Measurements from ENCODE around the gene SPAM1.
"Not testable (repeated sequence)": the region's sequence is repeated elsewhere in the genome, so short reads cannot be mapped to it uniquely, and the experiment has no call there.

SPAM1 gene

DNA sequence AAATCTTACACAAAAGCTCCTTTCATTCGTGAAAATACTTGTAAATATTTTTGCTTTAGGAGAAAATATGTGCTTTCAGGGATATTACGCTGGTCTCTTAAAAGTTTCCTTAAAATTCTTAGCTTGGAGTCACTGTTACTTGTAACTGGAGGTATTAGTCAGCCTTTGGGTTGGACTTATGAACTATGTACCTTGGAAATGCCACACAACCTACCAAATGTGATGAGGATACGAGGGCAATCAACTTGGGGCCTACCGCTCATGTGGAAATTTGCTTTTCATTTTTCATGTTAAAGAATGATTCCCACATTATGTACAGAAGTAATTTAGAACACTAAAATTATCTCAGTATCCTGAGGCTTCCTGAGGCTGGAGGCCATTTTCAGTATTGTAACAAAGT lies 23.1 kb downstream of the SPAM1 start:
- DNase-seq (ENCODE audit: low read depth in 2 of 3, low spot score in 1 of 3) = no peak

DNA sequence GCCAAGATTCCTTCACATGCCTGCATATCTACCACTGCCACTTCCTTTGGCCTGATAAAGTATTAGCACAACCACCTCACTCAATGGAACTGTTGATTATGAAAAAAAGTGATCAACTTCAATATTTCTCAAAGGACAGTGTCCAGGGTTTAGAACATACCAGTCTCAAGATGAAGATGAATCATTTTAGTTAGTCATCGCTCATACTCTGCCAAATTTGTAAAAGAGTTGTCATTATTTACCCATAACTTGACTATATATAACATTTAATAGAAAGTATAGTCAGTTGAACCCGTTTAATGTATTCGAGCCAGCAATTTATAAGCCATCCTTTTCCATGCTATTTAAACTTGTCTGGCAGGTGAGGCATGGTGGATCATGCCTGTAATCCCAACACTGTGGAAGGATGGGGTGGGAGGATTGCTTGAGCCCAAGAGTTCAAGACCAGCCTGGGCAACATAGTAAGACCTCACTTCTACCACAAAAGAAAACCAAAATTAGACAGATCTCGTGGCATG lies 33.2 kb downstream of the SPAM1 start:
- no peak for DNase-seq (ENCODE audit: low read depth in 2 of 3, low spot score in 1 of 3)

DNA sequence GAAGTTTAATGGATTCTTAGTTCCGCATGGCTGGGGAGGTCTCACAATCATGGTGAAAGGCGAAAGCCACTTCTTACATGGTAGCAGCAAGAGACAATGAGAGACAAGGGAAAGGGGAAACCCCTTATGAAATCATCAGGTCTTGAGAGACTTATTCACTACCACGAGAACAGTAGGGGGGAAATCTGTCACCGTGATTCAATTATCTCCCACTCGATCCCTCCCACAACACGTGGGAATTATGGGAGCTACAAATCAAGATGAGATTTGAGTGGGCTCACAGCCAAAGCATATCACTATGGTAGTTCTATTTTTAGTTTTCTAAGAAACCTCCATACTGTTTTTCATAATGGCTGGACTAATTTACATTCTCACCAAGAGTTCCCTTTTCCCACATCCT lies 36.7 kb downstream of the SPAM1 start:
- peak in 1 of 3 donors; percentile 3 for DNase-seq (ENCODE audit: low read depth in 2 of 3, low spot score in 1 of 3)

DNA sequence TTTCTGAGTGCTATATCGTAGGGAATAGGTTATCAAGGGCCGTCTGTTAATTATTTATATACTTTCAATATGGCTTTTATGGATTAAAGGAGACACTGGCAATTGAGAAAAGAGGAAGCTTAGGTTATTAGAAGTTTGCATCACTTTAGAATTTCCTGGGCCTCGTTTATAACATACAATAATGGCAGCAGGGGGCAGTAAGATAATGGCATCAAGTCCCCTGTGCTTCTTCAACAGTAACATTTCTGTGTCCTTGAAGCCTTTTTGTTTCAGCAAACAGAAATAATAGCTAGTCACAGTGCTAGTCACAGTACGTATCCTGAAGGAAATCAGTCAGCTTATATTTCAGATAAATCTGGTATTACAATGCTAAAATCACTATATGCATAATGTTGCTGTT lies 41.9 kb downstream of the SPAM1 start:
- DNase-seq (ENCODE audit: low read depth in 2 of 3, low spot score in 1 of 3) = no peak

DNA sequence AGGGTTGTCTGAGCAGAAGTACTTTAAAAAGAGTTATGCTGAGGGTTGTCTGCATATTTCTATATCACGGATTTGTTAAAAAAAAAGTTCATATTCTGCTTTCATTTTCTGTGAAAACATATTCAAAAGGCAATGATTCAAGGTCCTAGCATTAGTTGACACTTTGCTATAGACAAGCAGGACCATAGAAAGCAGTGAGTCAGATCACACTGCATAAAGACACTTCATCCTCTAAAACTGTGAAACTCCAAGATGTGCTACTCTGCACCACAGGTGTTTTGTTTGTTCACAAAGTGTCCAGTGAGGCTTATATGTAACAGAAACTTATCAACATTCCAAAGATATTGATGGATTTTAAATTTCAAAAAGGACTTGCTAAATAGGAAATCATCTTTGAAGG lies 47.0 kb downstream of the SPAM1 start:
- DNase-seq (ENCODE audit: low read depth in 2 of 3, low spot score in 1 of 3) = no peak

DNA sequence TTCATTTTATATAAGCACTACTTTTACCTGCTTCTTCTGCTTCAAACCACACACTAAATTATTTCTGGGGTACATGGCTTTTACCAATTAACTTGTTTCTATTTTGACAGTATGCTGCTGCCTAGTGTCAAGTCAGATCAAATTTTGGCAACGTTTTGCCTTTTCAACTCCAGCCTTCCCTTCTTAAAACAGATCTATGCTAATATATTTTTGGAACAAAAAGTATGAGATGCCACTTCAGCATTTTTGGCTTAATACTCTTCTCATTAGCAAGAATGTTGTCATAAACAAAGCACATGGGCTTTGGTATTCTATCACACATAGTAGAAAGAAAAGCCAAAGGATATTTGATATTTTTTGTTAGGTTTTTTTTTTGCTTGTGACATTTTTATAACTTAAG lies 47.8 kb downstream of the SPAM1 start:
- DNase-seq (ENCODE audit: low read depth in 2 of 3, low spot score in 1 of 3) = no peak

DNA sequence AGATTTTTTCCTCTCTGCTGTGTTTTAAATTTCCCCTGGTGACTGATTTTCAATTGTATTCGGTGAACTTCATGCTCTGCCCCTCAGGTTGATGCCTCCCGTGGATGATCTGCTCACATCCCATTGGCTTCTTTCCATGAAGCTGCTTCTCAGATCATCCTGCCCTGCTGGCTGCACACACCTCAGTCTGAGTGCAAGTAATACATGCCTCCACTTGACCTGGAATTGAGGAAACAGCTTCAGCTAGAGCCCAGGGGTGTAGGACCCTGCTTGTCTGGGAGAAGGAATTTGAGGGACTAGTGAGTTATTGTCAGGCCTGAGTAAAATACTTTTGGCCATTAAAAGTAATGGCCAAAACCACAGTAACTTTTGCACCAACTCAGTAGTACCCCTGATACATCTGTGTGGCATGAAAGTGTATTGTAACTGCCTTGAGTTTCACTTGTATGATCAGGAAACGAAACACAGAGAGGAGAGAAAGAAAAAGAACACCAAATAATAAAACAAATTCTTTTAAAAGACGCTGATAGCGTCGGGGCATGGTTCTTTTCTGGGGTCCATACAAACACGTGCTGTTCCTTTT lies 49.4 kb downstream of the SPAM1 start:
- no peak for DNase-seq (ENCODE audit: low read depth in 2 of 3, low spot score in 1 of 3)

DNA sequence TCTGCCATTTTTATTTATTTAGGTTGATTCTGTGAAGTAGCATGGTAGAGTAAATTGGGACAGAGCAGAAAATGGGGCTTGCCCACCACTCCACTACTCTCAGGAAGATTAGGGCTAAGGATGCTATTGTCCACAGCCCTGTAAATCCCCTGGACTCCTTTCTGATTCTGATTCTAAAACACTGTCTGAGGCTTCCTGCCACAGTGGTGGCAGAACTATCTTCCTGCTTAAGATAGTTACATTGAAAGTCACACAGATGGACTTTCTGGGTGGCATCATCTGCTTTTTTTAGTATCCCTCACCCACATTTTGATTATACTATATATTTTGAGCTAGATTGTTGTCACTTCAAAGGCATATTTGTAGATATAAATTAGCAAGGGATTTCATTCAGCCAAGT lies 50.0 kb downstream of the SPAM1 start:
- DNase-seq (ENCODE audit: low read depth in 2 of 3, low spot score in 1 of 3) = no peak

DNA sequence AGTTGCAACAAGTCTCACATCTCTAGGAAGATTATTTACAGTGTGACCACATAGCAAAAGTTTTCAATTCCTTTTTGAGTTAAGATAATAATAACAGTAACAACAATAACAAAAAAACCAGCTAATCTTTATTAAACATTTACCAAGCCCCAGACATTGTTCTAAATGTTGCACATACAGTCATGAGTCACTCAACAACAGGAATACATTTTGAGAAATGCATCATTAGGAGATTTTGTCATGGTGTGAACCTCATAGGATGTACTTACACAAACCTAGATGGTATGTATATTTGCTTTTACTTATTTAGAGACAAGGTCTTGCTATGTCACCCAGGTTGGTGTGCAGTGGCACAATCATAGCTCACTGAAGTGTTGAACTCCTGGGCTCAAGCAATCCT lies 52.0 kb downstream of the SPAM1 start:
- no peak for DNase-seq (ENCODE audit: low read depth in 2 of 3, low spot score in 1 of 3)

DNA sequence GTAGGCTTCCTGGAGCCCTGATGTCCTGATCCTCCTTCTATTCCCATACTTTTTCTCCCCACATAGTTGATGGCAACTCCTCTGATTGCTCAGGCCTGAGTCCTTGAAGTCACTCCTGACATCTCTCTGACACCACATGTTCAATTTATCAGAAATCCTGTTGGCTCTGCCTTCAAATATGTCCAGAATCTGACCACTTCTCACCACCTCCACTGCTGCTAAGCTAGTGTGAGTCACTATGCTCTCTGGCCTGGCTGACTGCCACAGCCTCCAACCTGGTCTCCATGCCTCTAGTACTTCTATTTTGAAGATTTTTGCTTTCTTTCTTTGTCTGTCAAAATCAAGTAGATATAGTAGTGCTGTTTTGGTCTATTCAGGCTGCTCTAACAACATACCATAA lies 54.8 kb downstream of the SPAM1 start:
- no peak for DNase-seq (ENCODE audit: low read depth in 2 of 3, low spot score in 1 of 3)

DNA sequence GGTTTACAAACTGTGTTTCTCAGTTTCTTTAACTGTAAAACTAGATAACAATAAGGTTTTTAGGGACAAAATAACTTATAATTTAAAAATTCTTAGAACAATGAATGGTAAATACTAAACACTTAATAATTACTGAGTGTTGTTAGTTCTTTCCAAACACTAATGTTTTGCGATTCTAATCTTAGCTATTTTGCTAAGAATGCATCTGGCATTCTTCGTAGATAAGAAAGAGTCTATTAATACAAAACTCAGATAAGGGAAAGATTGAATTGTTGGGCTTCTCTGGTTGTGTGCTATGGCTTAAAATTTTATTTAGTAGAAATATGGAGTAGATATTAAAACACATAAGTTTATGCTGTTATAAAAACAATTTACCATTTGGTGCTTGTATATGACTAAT lies 62.4 kb downstream of the SPAM1 start:
- DNase-seq (ENCODE audit: low read depth in 2 of 3, low spot score in 1 of 3) = no peak

DNA sequence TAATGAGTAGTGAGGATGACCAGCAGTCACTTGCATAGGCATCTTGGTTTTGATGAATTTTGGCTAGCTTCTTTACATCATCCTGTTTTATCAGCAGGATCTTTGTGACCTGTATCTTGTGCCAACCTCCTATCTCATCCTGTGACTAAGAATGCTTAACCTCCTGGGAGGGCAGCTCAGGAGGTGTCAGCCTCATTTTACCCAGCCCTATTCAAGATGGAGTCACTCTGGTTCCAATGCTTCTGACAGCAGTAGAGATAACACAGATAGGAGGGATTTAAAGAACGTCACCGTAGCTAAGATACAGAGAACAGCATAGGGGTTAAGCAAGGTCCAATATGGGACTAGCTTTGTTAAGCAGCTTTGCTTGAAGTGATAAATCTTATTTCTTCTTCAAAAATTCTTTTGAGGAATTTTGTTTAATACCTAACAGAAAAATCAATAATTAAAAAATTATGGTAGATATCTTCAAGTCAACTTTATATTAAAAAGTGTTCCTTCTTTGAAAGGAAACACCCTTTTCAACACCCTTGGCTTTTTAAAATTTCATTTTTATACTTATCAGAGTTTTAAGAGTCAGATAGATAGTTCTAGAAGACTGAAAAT lies 68.0 kb downstream of the SPAM1 start:
- no peak for DNase-seq (ENCODE audit: low read depth in 2 of 3, low spot score in 1 of 3)

DNA sequence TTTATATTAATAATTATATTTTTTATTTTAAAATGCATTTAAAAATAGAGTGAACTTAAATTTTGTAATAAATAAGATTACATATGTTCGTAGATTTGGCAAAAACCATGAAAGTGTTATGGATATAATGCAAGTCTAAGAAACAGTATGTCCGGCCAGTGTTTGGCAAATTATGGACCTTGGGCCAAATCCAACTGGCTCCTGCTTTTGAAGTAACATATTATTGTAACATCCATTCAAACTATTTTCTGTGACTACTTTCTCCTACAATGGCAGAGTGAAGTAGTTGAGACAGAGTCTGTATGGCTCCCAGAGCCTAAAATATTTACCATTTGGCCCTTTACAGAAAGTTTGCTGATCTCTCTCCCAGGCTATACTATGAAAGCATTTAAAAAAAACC lies 69.0 kb downstream of the SPAM1 start:
- DNase-seq (ENCODE audit: low read depth in 2 of 3, low spot score in 1 of 3) = no peak

DNA sequence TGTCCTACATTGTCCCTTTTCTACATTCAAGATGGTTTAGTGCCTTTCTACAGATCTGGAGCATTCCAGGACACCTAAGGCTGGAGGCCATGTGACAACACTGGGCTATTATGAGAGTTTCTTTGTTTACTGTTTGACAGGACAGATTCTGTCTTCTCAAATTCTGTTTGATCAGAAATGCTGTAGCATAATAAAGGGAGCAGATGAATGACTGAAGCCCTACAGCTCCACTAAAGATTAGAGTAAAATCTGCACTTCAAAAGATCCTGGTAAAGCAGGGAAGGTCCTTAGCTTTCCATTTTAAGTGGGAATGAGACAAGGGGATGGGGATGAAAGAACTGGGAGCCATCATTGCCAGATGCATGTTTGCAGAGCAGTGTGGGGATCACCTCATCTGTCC lies 69.4 kb downstream of the SPAM1 start:
- DNase-seq (ENCODE audit: low read depth in 2 of 3, low spot score in 1 of 3) = no peak

DNA sequence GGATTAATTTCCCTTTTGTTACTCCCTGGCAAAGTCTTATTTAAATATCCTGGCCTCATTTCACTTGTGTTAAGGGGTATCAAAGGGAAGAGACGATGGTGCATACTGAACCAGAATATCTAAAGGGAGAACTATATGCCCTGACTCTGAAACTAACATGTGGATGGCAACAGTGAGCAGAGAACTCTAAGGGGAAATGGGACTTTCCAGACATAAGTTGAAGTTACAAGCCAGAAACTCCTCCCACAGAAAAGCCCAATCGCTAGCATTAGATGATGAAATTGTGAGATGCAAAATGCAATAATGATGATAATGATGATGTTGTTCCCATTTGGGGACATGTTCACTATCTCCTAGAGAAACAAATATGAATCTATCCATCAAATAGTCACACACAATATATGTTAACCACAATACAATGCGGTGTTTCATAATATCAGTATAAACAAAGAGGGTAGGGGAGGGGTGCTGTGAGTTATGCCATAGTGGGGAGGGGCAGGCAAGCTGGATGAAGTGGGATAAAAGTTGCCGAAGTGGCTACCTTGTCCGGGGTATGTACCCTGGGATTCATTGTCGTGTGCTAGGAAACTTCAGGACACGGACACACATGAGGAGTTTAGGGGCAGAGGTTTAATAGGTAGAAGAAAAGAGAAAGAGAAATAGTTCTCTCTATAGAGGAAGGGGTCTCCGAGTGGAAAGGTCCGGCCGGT lies 70.7 kb downstream of the SPAM1 start:
- DNase-seq (ENCODE audit: low read depth in 2 of 3, low spot score in 1 of 3) = no peak

DNA sequence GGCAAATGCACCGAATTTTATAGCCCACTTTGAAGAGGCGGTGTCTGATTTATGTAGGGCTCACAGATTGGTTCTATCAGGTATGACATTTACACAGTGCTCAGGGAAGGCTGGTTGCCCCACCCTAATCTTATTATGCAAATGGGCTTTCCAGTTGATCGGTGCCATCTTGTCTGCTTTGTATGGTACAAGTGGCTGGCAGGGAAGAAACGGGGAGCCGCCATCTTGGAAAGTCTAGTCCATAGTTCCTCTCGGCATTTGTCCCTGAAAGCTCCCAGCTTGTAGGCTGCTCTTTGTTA lies 71.2 kb downstream of the SPAM1 start:
- no peak for DNase-seq (ENCODE audit: low read depth in 2 of 3, low spot score in 1 of 3)

DNA sequence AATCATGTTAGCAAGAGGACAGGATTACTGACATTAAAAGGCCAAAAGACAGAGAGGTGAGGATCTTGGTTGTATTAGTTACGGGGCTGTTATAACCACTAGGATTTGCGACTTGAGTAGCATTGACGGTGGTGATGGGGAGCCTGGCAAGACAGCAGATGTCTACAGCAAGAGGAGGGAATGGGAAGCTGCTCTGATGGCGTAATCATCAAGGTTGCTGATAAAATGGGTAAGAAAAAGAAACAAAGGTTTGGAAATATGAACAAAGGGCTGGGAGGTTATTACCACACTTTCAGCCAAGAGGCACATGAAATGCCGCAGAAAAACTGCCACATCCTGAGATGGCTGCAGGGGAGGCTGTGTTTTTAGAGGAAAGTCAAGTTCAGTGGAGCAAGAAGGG lies 73.9 kb downstream of the SPAM1 start:
- no peak for DNase-seq (ENCODE audit: low read depth in 2 of 3, low spot score in 1 of 3)

DNA sequence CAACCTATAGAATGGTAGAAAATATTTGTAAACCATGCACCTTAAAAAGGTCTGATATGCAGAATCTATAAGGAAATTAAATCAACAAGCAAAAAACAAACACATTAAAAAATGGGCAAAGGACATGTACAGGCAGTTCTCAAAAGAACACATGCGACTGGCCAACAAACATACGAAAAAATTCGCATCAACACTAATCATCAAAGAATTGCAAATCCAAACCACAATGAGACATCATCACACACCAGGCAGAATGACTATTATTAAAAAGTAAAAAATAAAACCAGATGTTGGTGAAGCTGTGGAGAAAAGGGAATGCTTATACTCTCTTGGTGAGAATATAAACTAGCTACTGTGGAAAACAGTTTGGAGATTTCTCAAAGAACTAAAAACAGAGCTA lies 74.7 kb downstream of the SPAM1 start:
- no peak for DNase-seq (ENCODE audit: low read depth in 2 of 3, low spot score in 1 of 3)

DNA sequence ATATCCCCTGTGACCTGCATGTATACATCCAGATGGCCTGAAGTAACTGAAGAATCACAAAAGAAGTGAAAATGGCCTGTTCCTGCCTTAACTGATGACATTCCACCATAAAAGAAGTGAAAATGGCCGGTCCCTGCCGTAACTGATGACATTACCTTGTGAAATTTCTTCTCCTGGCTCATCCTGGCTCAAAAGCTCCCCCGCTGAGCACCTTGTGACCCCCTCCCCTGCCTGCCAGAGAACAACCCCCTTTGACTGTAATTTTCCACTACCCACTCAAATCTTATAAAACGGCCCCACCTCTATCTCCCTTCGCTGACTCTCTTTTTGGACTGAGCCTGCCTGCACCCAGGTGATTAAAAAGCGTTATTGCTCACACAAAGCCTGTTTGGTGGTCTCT lies 83.3 kb downstream of the SPAM1 start:
- DNase-seq (ENCODE audit: low read depth in 2 of 3, low spot score in 1 of 3) = not testable (repeated sequence)

DNA sequence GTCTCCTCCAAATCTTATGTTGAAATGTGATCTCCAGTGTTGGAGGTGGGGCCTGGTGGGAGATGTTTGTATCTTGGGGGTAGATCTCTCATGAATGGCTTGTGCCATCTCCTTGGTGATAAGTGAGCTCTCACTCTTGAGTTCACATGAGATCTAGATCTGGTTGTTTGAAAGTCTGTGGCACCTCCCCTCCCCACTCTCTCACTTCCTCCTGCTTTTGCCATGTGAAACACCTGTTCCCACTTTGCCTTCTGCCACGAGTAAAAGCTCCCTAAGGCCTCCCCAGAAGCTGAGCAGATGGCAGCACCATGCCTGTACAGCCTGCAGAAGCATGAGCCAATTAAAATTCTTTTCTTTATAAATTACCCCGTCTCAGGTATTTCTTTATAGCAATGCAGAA lies 84.3 kb downstream of the SPAM1 start:
- no peak for DNase-seq (ENCODE audit: low read depth in 2 of 3, low spot score in 1 of 3)
